ENCODE results near the gene ATP5F1B.

DNA sequence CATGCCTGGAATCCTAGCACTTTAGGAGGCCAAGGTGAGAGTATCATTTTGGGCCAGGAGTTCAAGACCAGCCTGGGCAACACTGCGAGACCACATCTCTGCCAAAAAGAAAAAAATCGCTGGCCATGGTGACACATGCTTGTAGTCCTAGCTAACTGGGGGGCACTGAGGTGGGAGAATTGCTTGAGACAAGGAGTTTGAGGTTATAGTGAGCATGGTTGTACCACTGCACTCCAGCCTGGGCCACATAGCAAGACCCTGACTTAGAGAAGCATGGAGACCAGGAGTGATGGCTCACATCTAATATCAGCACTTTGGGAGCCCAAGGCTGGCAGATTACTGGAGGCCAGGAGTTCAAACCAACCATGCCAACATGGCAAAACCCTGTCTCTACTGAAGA lies 33.1 kb upstream of the ATP5F1B start:
- TF ChIP-seq, protein P1, sequence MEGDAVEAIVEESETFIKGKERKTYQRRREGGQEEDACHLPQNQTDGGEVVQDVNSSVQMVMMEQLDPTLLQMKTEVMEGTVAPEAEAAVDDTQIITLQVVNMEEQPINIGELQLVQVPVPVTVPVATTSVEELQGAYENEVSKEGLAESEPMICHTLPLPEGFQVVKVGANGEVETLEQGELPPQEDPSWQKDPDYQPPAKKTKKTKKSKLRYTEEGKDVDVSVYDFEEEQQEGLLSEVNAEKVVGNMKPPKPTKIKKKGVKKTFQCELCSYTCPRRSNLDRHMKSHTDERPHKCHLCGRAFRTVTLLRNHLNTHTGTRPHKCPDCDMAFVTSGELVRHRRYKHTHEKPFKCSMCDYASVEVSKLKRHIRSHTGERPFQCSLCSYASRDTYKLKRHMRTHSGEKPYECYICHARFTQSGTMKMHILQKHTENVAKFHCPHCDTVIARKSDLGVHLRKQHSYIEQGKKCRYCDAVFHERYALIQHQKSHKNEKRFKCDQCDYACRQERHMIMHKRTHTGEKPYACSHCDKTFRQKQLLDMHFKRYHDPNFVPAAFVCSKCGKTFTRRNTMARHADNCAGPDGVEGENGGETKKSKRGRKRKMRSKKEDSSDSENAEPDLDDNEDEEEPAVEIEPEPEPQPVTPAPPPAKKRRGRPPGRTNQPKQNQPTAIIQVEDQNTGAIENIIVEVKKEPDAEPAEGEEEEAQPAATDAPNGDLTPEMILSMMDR (IDR thresholded peaks at IDR 0.05), result no peak
- no peak for TF ChIP-seq EP300 (IDR thresholded peaks at IDR 0.05)
- TF ChIP-seq POLR2AphosphoS5 (IDR thresholded peaks at IDR 0.05), result no peak

Data from gastroesophageal sphincter (tissue), 3 donors.